K562 (cell line): Measurements from ENCODE around the gene HBG1. TPM values are rescaled to one million over a fixed set of nuclear protein-coding genes. Genes with fewer than 3 reads are reported as not detected.

Experiments
- CBX8 ChIP-seq: fragments of 200-600 bp; sonication (generic); IDR thresholded peaks from 2 replicates; pipeline ENCODE4 v1.6.1; 2012; ENCODE audit warnings: borderline replicate concordance, mixed run types, low read depth, mild to moderate bottlenecking, moderate library complexity, mixed read lengths, low read length, control low read depth, inconsistent platforms; ENCODE audit not compliant: poor library complexity, severe bottlenecking; ENCODE audit errors: extremely low read depth
- DPF2 ChIP-seq: fragments of 450-650 bp; IDR thresholded peaks from 2 replicates; pipeline ENCODE4 v1.6.1; 2016
- FOSL1 ChIP-seq: fragments of 200-800 bp; sonication (Bioruptor generic); conservative IDR thresholded peaks from 2 replicates; pipeline ENCODE4 v1.6.1; 2016; ENCODE audit warnings: missing genetic modification characterization, missing compliant biosample characterization
- GATA2 ChIP-seq: sonication (generic); formaldehyde crosslinking; IDR thresholded peaks from 2 replicates; pipeline ENCODE4 v1.4.0; 2020; ENCODE audit warnings: mild to moderate bottlenecking, missing genetic modification reagents
- KLF16 ChIP-seq: IDR thresholded peaks from 2 replicates; pipeline ENCODE4 v1.6.1; 2016; ENCODE audit warnings: antibody characterized with exemption
- SMARCA5 ChIP-seq: fragments of 450-650 bp; IDR thresholded peaks from 2 replicates; pipeline ENCODE4 v1.6.1; 2016
- SMC3 ChIP-seq: conservative IDR thresholded peaks from 2 replicates; pipeline ENCODE4 v1.6.1; 2011; ENCODE audit warnings: low read depth, low read length, improper control_type of control experiment; ENCODE audit not compliant: insufficient read depth
- TFAM ChIP-seq: fragments of 250-450 bp; sonication (Bioruptor Pico); conservative IDR thresholded peaks from 2 replicates; pipeline ENCODE4 v1.5.0; 2021; ENCODE audit warnings: mild to moderate bottlenecking, moderate library complexity
- ZNF24 ChIP-seq: fragments of 450-650 bp; IDR thresholded peaks from 2 replicates; pipeline ENCODE4 v1.6.1; 2016
- ZNF507 ChIP-seq: conservative IDR thresholded peaks from 2 replicates; pipeline ENCODE4 v1.6.1; 2017; ENCODE audit warnings: missing genetic modification characterization, missing compliant biosample characterization
- ZNF785 ChIP-seq: fragments of 250-450 bp; sonication (Bioruptor Pico); IDR thresholded peaks from 2 replicates; pipeline ENCODE4 v1.4.0; 2020; ENCODE audit warnings: mild to moderate bottlenecking
- polyA plus RNA-seq, 8 experiments: library from polyadenylated mRNA; depleted of rRNA in 4 of 8; stranded (reverse) in 5 of 8; unstranded in 3 of 8; fragments of >200 nt; fragmentation: Nextera tagmentation in 2 of 8; fragmentation: Illumina TruSeq in 1 of 8; extraction: Ambion mirVana in 2 of 8; extraction: Trizol in 1 of 8; gene quantifications; 2 replicates each; pipeline versions ENCODE4 v1.2.1 to v1.2.3, GENCODE V29; 2011 to 2014; ENCODE audit warnings: inconsistent platforms in 1 of 8, missing spikeins in 1 of 8
- total RNA-seq, 7 experiments: library from RNA; depleted of rRNA in 6 of 7; stranded (reverse); fragments of >200 nt in 6 of 7; fragmentation: Illumina TruSeq in 2 of 7; extraction: Trizol in 2 of 7; gene quantifications; 2 replicates each; pipeline versions ENCODE4 v1.2.1 to v1.2.3, GENCODE V29; 2011 to 2021; ENCODE audit warnings: low replicate concordance in 1 of 7
- TF ChIP-seq, protein P1 (sequence below): fragments of 450-650 bp; IDR thresholded peaks from 2 replicates; pipeline ENCODE4 v1.6.1; 2016; ENCODE audit warnings: low read depth
- TF ChIP-seq, protein P2 (sequence below), 2 experiments: fragments of 450-650 bp in 1 of 2; sonication (generic) in 1 of 2; formaldehyde crosslinking; conservative IDR thresholded peaks; 2 replicates each; pipeline versions ENCODE4 v1.4.0 to v1.8.1; 2020 to 2022; ENCODE audit warnings: mild to moderate bottlenecking in 1 of 2, missing genetic modification reagents in 1 of 2
- TF ChIP-seq, protein P3 (sequence below): fragments of 450-650 bp; IDR thresholded peaks from 2 replicates; pipeline ENCODE4 v1.6.1; 2017; ENCODE audit warnings: mild to moderate bottlenecking, moderate library complexity
- TF ChIP-seq, protein P4 (sequence below): fragments of 250-450 bp; sonication (Bioruptor Pico); IDR thresholded peaks from 2 replicates; pipeline ENCODE4 v1.4.0; 2020; ENCODE audit warnings: mild to moderate bottlenecking, moderate library complexity

Gene HBG1
- total and polyA plus RNA-seq, 9 of the 15 experiments (the other 6 are each of a cell fraction or from before 2014, with no cell fraction given), result 1,066 to 16,338 (median 4,898) TPM

- TF ChIP-seq, protein P1, sequence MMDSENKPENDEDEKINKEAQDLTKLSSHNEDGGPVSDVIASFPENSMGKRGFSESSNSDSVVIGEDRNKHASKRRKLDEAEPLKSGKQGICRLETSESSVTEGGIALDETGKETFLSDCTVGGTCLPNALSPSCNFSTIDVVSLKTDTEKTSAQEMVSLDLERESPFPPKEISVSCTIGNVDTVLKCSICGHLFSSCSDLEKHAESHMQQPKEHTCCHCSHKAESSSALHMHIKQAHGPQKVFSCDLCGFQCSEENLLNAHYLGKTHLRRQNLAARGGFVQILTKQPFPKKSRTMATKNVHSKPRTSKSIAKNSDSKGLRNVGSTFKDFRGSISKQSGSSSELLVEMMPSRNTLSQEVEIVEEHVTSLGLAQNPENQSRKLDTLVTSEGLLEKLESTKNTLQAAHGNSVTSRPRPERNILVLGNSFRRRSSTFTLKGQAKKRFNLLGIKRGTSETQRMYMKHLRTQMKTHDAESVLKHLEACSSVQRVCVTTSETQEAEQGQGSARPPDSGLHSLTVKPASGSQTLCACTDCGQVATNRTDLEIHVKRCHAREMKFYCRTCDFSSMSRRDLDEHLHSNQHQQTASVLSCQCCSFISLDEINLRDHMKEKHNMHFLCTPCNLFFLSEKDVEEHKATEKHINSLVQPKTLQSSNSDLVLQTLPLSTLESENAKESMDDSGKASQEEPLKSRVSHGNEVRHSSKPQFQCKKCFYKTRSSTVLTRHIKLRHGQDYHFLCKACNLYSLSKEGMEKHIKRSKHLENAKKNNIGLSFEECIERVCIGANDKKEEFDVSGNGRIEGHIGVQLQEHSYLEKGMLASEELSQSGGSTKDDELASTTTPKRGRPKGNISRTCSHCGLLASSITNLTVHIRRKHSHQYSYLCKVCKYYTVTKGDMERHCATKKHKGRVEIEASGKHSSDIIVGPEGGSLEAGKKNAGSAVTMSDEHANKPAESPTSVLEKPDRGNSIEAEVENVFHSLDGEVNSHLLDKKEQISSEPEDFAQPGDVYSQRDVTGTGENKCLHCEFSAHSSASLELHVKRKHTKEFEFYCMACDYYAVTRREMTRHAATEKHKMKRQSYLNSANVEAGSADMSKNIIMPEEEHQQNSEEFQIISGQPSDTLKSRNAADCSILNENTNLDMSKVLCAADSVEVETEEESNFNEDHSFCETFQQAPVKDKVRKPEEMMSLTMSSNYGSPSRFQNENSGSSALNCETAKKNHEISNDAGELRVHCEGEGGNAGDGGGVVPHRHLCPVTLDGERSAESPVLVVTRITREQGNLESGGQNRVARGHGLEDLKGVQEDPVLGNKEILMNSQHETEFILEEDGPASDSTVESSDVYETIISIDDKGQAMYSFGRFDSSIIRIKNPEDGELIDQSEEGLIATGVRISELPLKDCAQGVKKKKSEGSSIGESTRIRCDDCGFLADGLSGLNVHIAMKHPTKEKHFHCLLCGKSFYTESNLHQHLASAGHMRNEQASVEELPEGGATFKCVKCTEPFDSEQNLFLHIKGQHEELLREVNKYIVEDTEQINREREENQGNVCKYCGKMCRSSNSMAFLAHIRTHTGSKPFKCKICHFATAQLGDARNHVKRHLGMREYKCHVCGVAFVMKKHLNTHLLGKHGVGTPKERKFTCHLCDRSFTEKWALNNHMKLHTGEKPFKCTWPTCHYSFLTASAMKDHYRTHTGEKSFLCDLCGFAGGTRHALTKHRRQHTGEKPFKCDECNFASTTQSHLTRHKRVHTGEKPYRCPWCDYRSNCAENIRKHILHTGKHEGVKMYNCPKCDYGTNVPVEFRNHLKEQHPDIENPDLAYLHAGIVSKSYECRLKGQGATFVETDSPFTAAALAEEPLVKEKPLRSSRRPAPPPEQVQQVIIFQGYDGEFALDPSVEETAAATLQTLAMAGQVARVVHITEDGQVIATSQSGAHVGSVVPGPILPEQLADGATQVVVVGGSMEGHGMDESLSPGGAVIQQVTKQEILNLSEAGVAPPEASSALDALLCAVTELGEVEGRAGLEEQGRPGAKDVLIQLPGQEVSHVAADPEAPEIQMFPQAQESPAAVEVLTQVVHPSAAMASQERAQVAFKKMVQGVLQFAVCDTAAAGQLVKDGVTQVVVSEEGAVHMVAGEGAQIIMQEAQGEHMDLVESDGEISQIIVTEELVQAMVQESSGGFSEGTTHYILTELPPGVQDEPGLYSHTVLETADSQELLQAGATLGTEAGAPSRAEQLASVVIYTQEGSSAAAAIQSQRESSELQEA, result no peak
- TF ChIP-seq GATA2 (CRISPR knock-in tag) (no peak), SMC3 (no peak), SMARCA5 (0 out of 2 replicates have a peak, but pooled peaks have one; percentile 15), DPF2 (peak; percentile 42; the same call in 1 of the 2 replicates), KLF16 (no peak), ZNF24 (no peak), ZNF507 (no peak), ZNF785 (CRISPR knock-in tag) (no peak), FOSL1 (0 out of 2 replicates have a peak, but pooled peaks have one; percentile 18), CBX8 (no peak), TFAM (no peak)
- TF ChIP-seq, protein P2, sequence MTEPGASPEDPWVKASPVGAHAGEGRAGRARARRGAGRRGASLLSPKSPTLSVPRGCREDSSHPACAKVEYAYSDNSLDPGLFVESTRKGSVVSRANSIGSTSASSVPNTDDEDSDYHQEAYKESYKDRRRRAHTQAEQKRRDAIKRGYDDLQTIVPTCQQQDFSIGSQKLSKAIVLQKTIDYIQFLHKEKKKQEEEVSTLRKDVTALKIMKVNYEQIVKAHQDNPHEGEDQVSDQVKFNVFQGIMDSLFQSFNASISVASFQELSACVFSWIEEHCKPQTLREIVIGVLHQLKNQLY (CRISPR knock-in tag; conservative IDR thresholded peaks at IDR 0.05), result no peak
- TF ChIP-seq, protein P3, sequence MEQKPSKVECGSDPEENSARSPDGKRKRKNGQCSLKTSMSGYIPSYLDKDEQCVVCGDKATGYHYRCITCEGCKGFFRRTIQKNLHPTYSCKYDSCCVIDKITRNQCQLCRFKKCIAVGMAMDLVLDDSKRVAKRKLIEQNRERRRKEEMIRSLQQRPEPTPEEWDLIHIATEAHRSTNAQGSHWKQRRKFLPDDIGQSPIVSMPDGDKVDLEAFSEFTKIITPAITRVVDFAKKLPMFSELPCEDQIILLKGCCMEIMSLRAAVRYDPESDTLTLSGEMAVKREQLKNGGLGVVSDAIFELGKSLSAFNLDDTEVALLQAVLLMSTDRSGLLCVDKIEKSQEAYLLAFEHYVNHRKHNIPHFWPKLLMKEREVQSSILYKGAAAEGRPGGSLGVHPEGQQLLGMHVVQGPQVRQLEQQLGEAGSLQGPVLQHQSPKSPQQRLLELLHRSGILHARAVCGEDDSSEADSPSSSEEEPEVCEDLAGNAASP, result no peak
- TF ChIP-seq, protein P4, sequence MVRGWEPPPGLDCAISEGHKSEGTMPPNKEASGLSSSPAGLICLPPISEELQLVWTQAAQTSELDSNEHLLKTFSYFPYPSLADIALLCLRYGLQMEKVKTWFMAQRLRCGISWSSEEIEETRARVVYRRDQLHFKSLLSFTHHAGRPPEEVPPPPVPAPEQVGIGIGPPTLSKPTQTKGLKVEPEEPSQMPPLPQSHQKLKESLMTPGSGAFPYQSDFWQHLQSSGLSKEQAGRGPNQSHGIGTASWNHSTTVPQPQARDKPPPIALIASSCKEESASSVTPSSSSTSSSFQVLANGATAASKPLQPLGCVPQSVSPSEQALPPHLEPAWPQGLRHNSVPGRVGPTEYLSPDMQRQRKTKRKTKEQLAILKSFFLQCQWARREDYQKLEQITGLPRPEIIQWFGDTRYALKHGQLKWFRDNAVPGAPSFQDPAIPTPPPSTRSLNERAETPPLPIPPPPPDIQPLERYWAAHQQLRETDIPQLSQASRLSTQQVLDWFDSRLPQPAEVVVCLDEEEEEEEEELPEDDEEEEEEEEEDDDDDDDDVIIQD, result no peak
Observed at GRCh38 chr11:5272395-5273017, 22.8 kb upstream of the HBG1 start (continued).
